HG03354 (cell line): ENCODE results near the gene SERPINA4.
"Not testable (repeated sequence)": the region's sequence is repeated elsewhere in the genome, so short reads cannot be mapped to it uniquely, and the experiment has no call there.

Experiments used
- ATAC-seq: cut with Tn5 transposase; IDR thresholded peaks from one replicate; pipeline ENCODE4 v1.9.1; 2021; ENCODE audit warnings: mild to moderate bottlenecking; ENCODE audit not compliant: unreplicated experiment, poor library complexity, severe bottlenecking

Gene SERPINA4

GRCh38 chr14:94562022-94562421 is 780 bp downstream of the SERPINA4 start:
- no peak for ATAC-seq

GRCh38 chr14:94562941-94563883 is 2.0 kb downstream of the SERPINA4 start:
- ATAC-seq: no peak

GRCh38 chr14:94564381-94564780 is 3.1 kb downstream of the SERPINA4 start:
- ATAC-seq: no peak

- ATAC-seq: no peak
Observed at GRCh38 chr14:94568186-94568585, 6.9 kb downstream of the SERPINA4 start.

- ATAC-seq: no peak
Observed at GRCh38 chr14:94569381-94570001, 8.2 kb downstream of the SERPINA4 start.

GRCh38 chr14:94570002-94570400 is 8.8 kb downstream of the SERPINA4 start:
- no peak for ATAC-seq

- no peak for ATAC-seq
Observed at GRCh38 chr14:94570440-94570839, 9.2 kb downstream of the SERPINA4 start.

- no peak for ATAC-seq
Observed at GRCh38 chr14:94571395-94571794, 10.2 kb downstream of the SERPINA4 start.

- ATAC-seq: no peak
Observed at GRCh38 chr14:94571950-94572349, 10.7 kb downstream of the SERPINA4 start.

- no peak for ATAC-seq
Observed at GRCh38 chr14:94572637-94573303, 11.5 kb downstream of the SERPINA4 start.

GRCh38 chr14:94573475-94574277 is 12.4 kb downstream of the SERPINA4 start:
- ATAC-seq: no peak

- no peak for ATAC-seq
Observed at GRCh38 chr14:94574336-94574735, 13.1 kb downstream of the SERPINA4 start.

- no peak for ATAC-seq
Observed at GRCh38 chr14:94575730-94576585, 14.7 kb downstream of the SERPINA4 start.

GRCh38 chr14:94577472-94577871 is 16.2 kb downstream of the SERPINA4 start:
- not testable (repeated sequence) for ATAC-seq

- no peak for ATAC-seq
Observed at GRCh38 chr14:94578712-94579111, 17.5 kb downstream of the SERPINA4 start.

GRCh38 chr14:94581127-94581999 is 20.1 kb downstream of the SERPINA4 start, which contains the start of gene SERPINA5:
SERPINA5 (plus strand) TSS chr14:94581426; CDS start chr14:94587363, 5,937 bp downstream.
- ATAC-seq: no peak

GRCh38 chr14:94582199-94582750 is 21.0 kb downstream of the SERPINA4 start:
- ATAC-seq: no peak

GRCh38 chr14:94582851-94583250 is 21.6 kb downstream of the SERPINA4 start:
- ATAC-seq: no peak
